ENCODE results near the gene TNS1. TPM values are rescaled to one million over a fixed set of nuclear protein-coding genes. Genes with fewer than 3 reads are reported as not detected.
"Not testable (repeated sequence)": the region's sequence is repeated elsewhere in the genome, so short reads cannot be mapped to it uniquely, and the experiment has no call there.

Gene TNS1
- total RNA-seq, 2 donors from 2014 or later: 1,255 to 1,508 TPM

GRCh38 chr2:217795706-217796465 is 206.9 kb downstream of the TNS1 start:
- intact Hi-C loops (cut with DNase I): no loop called here
- DNase-seq (ENCODE audit: low spot score): peak; percentile 79

GRCh38 chr2:217795067-217795466 is 207.7 kb downstream of the TNS1 start:
- DNase-seq (ENCODE audit: low spot score): peak; percentile 50

GRCh38 chr2:217794133-217794986 is 208.4 kb downstream of the TNS1 start:
- intact Hi-C loops (cut with DNase I): loop anchor here in 1 of 2 donors (5.0 kb wide), 2 partner anchors 193 to 243 kb away; no protein-coding TSS in a partner anchor

More at GRCh38 chr2:217795067-217795466, 207.7 kb downstream of the TNS1 start:
- intact Hi-C loops (cut with DNase I): no loop called here

GRCh38 chr2:217793566-217794132 is 209.1 kb downstream of the TNS1 start:
- DNase-seq (ENCODE audit: low spot score): peak; percentile 72
- intact Hi-C loops (cut with DNase I): loop anchor here in 1 of 2 donors (5.0 kb wide), 2 partner anchors 194 to 244 kb away; no protein-coding TSS in a partner anchor

More at GRCh38 chr2:217794133-217794986, 208.4 kb downstream of the TNS1 start:
- peak; percentile 74 for DNase-seq (ENCODE audit: low spot score)

- intact Hi-C loops (cut with DNase I): loop anchor here in 1 of 2 donors (5.0 kb wide), 2 partner anchors 194 to 244 kb away; no protein-coding TSS in a partner anchor
- peak; percentile 48 for DNase-seq (ENCODE audit: low spot score)
Measured at GRCh38 chr2:217792626-217793527, 209.9 kb downstream of the TNS1 start.

- intact Hi-C loops (cut with DNase I): loop anchor here in 1 of 2 donors (5.0 kb wide), 2 partner anchors 196 to 246 kb away; no protein-coding TSS in a partner anchor
- DNase-seq (ENCODE audit: low spot score): no peak
Measured at GRCh38 chr2:217791551-217791950, 211.2 kb downstream of the TNS1 start.

- peak; percentile 60 for DNase-seq (ENCODE audit: low spot score)
- intact Hi-C loops (cut with DNase I): loop anchor here in 1 of 2 donors (5.0 kb wide), 2 partner anchors 196 to 246 kb away; no protein-coding TSS in a partner anchor
Measured at GRCh38 chr2:217790681-217791392, 212.0 kb downstream of the TNS1 start.

- intact Hi-C loops (cut with DNase I): loop anchor here in 1 of 2 donors (5.0 kb wide), 2 partner anchors 197 to 247 kb away; no protein-coding TSS in a partner anchor
- peak; percentile 65 for DNase-seq (ENCODE audit: low spot score)
Measured at GRCh38 chr2:217790195-217790594, 212.6 kb downstream of the TNS1 start.

GRCh38 chr2:217789736-217790181 is 213.0 kb downstream of the TNS1 start:
- intact Hi-C loops (cut with DNase I): loop anchor here (5.0 kb wide), 5 partner anchors 98 to 248 kb away; no protein-coding TSS in a partner anchor
- DNase-seq (ENCODE audit: low spot score): peak; percentile 75

GRCh38 chr2:217789003-217789735 is 213.6 kb downstream of the TNS1 start:
- DNase-seq (ENCODE audit: low spot score): peak; percentile 96
- intact Hi-C loops (cut with DNase I): loop anchor here (5.0 kb wide), 3 partner anchors 98 to 243 kb away; no protein-coding TSS in a partner anchor

GRCh38 chr2:217788669-217789002 is 214.2 kb downstream of the TNS1 start:
- intact Hi-C loops (cut with DNase I): loop anchor here (5.0 kb wide), 3 partner anchors 99 to 244 kb away; no protein-coding TSS in a partner anchor

GRCh38 chr2:217787160-217787877 is 215.5 kb downstream of the TNS1 start:
- peak; percentile 80 for DNase-seq (ENCODE audit: low spot score)
- intact Hi-C loops (cut with DNase I): loop anchor here (5.0 kb wide), 3 partner anchors 100 to 245 kb away; no protein-coding TSS in a partner anchor

More at GRCh38 chr2:217788669-217789002, 214.2 kb downstream of the TNS1 start:
- DNase-seq (ENCODE audit: low spot score): no peak

GRCh38 chr2:217786560-217786959 is 216.2 kb downstream of the TNS1 start:
- not testable (repeated sequence) for DNase-seq (ENCODE audit: low spot score)
- intact Hi-C loops (cut with DNase I): loop anchor here (5.0 kb wide), 3 partner anchors 101 to 246 kb away; no protein-coding TSS in a partner anchor

GRCh38 chr2:217785544-217786045 is 217.2 kb downstream of the TNS1 start:
- intact Hi-C loops (cut with DNase I): loop anchor here (2.0 to 5.0 kb wide), 4 partner anchors 102 to 247 kb away; no protein-coding TSS in a partner anchor
- peak; percentile 93 for DNase-seq (ENCODE audit: low spot score)

- intact Hi-C loops (cut with DNase I): loop anchor here (2.0 to 5.0 kb wide), 4 partner anchors 102 to 247 kb away; no protein-coding TSS in a partner anchor
- DNase-seq (ENCODE audit: low spot score): peak; percentile 61
Measured at GRCh38 chr2:217784996-217785543, 217.7 kb downstream of the TNS1 start.
